ENCODE data around the gene CIITA.
"Not testable (repeated sequence)": the region's sequence is repeated elsewhere in the genome, so short reads cannot be mapped to it uniquely, and the experiment has no call there.

CIITA gene

GRCh38 chr16:10936272-10936984 lies 59.4 kb downstream of the CIITA start:
- DNase-seq (ENCODE audit: low read depth, low spot score) = no peak

GRCh38 chr16:10937068-10937859 lies 60.3 kb downstream of the CIITA start:
- no peak for DNase-seq (ENCODE audit: low read depth, low spot score)

DNA sequence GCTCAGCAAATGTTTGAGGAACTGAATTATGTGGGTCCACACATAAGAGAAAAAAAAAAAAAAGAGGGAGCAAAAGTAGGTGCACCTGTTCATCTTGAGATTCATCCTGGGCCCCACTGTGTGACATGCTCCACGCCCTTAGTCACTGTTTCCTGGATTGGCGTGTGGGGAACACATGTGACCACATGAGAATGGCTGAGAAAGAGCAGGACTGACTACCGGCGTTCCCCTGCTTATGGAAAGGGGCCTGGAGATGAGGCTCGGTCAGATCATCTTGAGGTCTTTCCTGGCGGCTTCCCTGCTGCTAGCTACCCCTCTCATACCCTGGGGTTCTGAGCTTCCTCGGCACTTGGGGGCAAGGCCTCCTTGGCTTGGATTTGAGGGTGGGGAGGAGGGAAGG lies 61.3 kb downstream of the CIITA start:
- no peak for DNase-seq (ENCODE audit: low read depth, low spot score)

DNA sequence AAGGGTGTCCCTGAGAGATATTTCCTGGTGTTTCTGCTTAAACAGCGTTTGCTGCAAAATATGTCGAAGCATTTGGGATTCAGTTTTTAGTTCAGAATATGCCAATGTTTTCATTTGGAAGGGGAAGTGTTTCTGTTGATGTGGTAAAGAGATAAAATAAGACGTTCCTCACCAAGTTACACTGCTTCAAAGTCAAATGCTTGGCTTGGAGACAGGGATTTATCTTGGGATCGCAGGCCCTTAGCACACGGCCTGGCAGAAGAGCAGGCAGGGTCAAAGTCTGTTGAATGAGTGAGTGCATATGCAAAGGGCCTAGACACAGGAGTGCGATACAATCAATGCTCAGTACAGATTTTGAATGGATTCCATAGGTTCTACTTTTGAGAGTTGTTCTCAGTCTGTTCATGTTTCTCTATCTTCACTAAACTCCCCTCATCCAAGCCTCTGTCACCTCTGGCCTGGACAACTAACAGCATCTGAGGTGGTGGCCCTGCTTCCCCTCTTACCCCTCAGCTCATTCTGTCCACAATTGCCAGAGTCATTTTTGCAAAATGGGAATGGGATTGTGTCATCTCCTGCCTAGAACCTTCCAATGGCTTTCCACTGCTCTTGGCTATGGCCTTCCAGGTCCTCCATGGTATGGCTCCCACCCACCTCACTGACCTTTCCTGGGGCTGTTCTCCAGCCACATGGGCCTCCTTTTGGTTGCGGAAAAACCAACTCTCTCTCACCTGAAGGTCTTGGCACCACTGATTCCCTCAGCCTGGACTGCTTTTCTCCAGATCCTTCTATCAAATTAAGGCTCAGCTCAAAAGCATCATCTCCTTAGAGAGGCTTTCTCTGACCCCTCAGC lies 62.0 kb downstream of the CIITA start:
- DNase-seq (ENCODE audit: low read depth, low spot score) = no peak

DNA sequence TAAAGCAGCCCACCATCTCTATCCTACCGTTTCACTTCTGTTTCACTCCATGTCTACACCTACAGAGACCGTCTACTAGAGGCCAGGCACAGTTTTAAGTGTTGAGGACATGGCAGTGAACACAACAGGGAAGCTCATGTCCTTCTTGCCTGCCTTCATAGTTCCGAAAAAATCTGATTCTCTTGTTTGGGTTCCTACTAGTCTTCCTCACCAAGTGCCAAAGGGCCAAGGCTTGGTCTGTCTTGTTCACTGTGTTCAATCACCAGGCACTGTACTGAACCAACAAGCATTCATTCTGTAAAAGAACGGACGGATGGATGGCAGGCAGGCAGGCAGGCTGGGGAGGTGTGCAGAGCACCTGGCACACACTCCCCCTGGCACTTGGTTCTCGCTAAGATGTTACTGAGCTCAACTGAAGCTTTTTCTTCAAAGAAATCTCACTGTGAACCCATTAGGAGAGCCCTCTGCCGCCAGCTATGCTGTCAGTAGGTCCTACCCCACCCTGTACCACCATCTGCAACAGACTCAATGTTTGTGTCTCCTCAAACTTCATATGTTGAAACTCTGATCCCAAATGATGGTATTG lies 62.7 kb downstream of the CIITA start:
- no peak for DNase-seq (ENCODE audit: low read depth, low spot score)

GRCh38 chr16:10940501-10941079 lies 63.6 kb downstream of the CIITA start:
- DNase-seq (ENCODE audit: low read depth, low spot score) = no peak

GRCh38 chr16:10941127-10941933 lies 64.3 kb downstream of the CIITA start:
- no peak for DNase-seq (ENCODE audit: low read depth, low spot score)

GRCh38 chr16:10941935-10942351 lies 64.9 kb downstream of the CIITA start:
- DNase-seq (ENCODE audit: low read depth, low spot score) = not testable (repeated sequence)

DNA sequence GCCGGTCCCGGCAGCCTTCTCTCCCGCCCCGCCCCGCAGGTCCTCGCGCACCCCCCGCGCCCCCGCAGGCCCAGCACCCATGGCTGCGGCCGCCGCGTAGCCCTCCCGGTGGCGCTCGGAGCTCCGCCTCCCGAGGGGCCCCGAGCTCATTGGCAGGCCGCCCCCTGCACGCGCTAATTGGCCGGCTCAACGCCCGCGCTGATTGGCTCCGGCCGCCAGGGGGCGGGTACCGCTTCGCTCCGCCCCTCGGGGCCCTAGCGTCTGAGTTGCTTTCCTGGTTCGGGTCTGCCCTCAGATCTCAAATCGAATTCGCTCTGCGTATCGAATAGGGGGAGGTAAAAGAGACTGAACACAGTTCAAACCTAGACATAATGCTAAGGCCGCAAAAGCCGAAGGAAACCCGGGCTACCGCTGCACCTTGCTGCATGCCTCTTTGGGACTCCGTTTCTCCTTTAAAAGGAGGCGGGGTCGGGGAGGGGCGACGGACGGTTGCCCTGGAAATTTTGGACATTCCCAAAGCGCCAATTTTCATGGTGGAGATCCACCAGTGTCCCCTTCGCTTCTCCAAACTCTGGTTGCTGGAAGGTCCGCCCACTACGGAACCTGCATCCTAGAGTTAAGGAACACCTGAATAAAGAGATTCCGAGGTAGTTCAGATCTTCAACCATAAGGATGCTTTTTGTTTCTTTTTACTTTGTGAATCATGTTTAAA lies 65.5 kb downstream of the CIITA start, which contains the start of gene DEXI:
TSS of gene DEXI (minus strand) at position 117 of the 712 bp plus-strand sequence. CDS start 463 bp downstream, outside the sequence.
- DNase-seq (ENCODE audit: low read depth, low spot score) = peak; percentile 47

DNA sequence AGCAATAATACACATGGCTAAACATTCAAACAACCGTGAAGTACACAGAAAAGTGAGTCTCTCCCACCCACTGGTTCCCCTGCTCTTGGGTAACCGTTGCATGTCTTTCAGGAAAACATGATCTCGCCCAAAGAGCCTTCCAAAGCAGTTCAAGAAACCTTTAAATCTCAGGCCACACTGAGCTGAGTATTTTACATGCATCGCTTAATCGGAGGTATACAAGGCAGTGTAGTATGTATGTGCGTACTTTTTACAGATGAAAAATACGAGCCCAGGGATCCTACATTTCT lies 66.0 kb downstream of the CIITA start:
- no peak for DNase-seq (ENCODE audit: low read depth, low spot score)

DNA sequence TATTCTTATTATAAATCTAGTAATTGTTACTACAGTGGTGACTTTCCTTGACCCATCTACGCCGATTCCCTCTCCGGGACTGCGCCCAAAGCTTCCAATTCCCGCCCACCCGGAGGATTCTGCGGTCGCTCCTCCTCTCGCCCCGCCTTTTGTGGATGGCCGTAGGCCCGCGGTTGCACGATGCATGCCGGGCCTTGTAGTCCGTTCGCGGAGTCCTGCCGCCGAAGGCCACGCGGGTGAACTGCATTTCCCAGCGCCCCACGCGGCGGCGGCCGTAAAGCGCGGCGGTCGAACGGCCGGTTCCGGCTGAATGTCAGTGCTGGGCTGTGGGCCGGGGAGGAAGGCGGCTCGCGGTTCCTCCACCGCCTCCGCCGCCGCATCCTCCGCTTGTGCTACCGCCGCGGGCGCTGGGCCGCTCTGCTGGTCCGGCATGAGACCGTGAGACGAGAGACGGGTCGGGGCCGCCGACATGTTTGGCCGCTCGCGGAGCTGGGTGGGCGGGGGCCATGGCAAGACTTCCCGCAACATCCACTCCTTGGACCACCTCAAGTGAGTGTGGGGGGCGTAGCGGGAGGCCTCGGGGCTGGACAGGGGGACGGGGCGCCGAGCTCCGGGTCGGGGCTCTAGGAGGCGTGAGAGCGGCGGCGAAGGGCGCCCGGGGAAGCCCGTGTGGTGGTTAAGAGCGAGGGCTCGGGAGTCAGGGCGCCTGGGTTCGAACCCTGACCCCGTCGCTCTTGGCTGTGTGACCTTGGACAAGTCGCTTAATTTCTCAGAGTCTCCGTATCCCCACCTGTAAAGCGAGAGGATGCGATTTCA lies 67.5 kb downstream of the CIITA start, which contains the start of gene CLEC16A:
TSS of gene CLEC16A (plus strand) at position 316 of the 816 bp plus-strand sequence. CDS start at position 470, 154 bp downstream.
- peak; percentile 89 for DNase-seq (ENCODE audit: low read depth, low spot score)

DNA sequence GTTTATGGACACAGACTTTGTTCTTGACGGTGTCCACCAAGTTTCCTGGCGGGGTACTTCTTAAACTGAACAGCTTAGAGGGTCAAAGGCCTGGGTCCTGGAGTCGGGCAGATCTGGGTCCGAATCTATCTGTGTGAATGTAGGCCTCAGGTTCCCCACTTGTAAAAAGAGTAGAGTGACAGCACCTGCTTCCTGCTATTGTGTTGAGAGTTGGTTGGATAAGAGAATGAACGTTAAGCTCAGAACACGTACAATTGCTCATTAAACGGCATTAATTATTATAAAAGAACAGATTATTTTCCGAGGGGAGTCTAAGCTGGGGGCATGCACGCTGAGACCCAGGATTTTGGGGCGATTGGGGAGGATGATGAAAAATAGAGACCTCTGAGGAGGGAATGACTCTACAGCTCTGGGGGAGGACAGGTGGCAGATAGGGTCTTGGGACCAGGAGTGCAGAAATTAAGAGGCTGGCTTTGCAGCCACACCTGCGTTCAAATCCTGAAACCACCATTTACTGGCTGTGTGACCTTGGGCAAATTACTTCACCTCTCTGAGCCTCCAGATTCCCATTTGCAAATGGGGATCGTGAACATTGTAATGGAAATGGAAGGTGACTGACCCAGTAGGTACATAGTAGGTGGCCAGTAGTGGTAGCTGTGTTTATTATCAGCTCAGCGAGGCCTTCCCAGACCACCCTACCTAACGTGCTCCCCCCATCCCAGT lies 68.2 kb downstream of the CIITA start:
- DNase-seq (ENCODE audit: low read depth, low spot score) = no peak

- DNase-seq (ENCODE audit: low read depth, low spot score) = no peak
Measured at GRCh38 chr16:10946308-10946707, 69.3 kb downstream of the CIITA start.

GRCh38 chr16:10947211-10947787 lies 70.3 kb downstream of the CIITA start:
- no peak for DNase-seq (ENCODE audit: low read depth, low spot score)

GRCh38 chr16:10949424-10949970 lies 72.5 kb downstream of the CIITA start:
- no peak for DNase-seq (ENCODE audit: low read depth, low spot score)

- DNase-seq (ENCODE audit: low read depth, low spot score) = no peak
Measured at GRCh38 chr16:10950393-10950792, 73.4 kb downstream of the CIITA start.

DNA sequence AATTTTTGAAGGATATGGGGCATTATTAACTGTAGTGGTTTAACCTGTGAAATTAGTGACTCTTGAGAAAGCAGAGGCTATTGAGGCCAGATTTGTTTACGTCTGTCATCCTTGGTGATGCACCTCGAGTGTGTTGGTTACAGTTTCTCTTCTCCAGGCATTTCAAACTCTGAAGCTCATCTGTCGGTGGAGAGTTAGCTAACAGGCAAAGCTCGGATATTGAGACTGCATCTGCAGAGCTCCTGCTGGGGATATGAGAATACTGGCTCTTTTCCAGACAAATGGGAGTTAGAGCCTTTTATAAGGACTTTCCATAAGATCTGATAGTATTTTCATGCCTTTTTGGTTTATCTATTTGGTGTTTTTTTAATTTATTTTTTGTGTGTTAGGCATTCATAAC lies 74.0 kb downstream of the CIITA start:
- no peak for DNase-seq (ENCODE audit: low read depth, low spot score)

DNA sequence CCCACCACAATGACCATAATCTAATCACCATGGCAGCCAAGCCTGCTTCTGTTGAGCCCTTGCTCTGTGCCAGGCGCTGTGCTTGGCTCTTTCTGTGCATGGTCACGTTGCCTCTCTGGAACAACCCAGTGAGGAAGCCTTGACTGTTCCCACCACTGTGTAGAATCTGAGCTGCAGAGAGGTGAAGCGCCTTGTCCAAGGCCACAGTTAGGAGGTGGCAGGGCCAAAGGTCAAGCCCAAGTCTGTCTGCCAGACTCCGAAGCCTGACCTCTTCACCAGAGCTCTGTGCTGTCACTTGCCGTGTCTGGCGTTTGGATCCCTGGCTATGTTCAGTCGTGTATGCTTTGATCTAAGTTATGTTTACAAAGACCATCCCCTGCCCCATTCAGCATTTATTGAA lies 77.9 kb downstream of the CIITA start:
- DNase-seq (ENCODE audit: low read depth, low spot score) = no peak
